Testis (tissue), 2 donors: ENCODE results near the gene APOBEC3B.

ENCODE experiments used
- CTCF ChIP-seq, 3 experiments: fragments of 450-650 bp in 2 of 3; fragments of 200-600 bp in 1 of 3; sonication (generic) in 1 of 3; IDR thresholded peaks; one replicate each; pipeline ENCODE4 v1.5.1; 2016 to 2019; ENCODE audit warnings: antibody characterized with exemption in 3 of 3, mild to moderate bottlenecking in 2 of 3, moderate library complexity in 1 of 3
- POLR2A ChIP-seq: fragments of 450-650 bp; IDR thresholded peaks from one replicate; pipeline ENCODE4 v1.6.1; 2017; ENCODE audit warnings: antibody characterized with exemption, mild to moderate bottlenecking, moderate library complexity

GRCh38 chr22:38951734-38952133 is 30.4 kb upstream of the APOBEC3B start:
- TF ChIP-seq CTCF (IDR thresholded peaks at IDR 0.05) (no peak), POLR2A (no peak)
